ENCODE results near the gene PUS3. TPM values are rescaled to one million over a fixed set of nuclear protein-coding genes. Genes with fewer than 3 reads are reported as not detected.

PUS3 gene
- total RNA-seq, 4 donors from 2014 or later = 9.2 to 11.9 (median 10.7) TPM

DNA sequence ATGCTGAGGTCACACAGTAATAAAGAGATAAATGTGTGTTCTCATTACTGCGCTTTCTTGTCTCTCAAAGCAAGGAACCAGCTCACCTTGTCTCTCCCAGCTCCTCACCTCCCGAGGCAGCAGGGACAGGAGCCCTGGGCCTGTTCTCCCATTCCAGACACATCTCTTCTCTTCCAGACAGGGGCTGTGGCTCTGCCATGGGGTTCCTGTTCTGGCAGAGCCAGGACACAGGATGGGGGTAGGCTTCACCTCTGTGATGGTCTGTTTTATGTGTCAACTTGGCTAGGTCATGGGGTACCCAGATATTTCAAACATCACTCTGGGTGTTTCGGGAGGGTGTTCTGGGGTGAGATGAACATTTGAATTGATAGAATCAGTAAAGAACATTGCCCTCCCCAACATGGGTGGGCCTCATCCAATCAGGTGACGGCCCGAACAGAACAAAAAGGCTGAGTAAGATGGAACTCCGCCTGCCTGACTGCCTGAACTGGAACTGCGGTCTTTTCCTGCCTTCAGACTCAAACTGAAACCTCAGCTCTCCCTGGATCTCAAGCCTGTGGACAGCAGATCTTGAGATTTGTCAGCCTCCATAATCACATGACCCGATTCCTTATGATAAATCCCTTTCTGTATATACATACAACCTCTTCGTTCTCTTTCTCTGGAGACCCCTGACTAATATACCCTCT is 40.8 kb upstream of the PUS3 start:
- Histone ChIP-seq H3K27me3 (peaks cover 0 to 9% (median 0%) of the 10 kb centered on the region in 4 donors), H3K4me1 (peaks cover 0 to 11% (median 0%) of the 10 kb centered on the region in 3 donors), H3K4me3 (no peak overlapping the region), H3K27ac (no peak overlapping the region), H3K36me3 (no peaks in the 10 kb centered on the region), H3K9me3 (no peaks in the 10 kb centered on the region)
- DNase-seq = no peak
- intact Hi-C loops (cut with DNase I) = loop anchor here (10.0 kb wide), 1 partner anchor 111 kb away; no protein-coding TSS in a partner anchor
- WGBS, 2 donors = 79 to 85% methylated on average over 8 of the region's 9 CpGs
- TF ChIP-seq POLR2A (IDR thresholded peaks at IDR 0.05) = no peak
- TF ChIP-seq, protein P1, sequence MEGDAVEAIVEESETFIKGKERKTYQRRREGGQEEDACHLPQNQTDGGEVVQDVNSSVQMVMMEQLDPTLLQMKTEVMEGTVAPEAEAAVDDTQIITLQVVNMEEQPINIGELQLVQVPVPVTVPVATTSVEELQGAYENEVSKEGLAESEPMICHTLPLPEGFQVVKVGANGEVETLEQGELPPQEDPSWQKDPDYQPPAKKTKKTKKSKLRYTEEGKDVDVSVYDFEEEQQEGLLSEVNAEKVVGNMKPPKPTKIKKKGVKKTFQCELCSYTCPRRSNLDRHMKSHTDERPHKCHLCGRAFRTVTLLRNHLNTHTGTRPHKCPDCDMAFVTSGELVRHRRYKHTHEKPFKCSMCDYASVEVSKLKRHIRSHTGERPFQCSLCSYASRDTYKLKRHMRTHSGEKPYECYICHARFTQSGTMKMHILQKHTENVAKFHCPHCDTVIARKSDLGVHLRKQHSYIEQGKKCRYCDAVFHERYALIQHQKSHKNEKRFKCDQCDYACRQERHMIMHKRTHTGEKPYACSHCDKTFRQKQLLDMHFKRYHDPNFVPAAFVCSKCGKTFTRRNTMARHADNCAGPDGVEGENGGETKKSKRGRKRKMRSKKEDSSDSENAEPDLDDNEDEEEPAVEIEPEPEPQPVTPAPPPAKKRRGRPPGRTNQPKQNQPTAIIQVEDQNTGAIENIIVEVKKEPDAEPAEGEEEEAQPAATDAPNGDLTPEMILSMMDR (IDR thresholded peaks at IDR 0.05) = no peak

DNA sequence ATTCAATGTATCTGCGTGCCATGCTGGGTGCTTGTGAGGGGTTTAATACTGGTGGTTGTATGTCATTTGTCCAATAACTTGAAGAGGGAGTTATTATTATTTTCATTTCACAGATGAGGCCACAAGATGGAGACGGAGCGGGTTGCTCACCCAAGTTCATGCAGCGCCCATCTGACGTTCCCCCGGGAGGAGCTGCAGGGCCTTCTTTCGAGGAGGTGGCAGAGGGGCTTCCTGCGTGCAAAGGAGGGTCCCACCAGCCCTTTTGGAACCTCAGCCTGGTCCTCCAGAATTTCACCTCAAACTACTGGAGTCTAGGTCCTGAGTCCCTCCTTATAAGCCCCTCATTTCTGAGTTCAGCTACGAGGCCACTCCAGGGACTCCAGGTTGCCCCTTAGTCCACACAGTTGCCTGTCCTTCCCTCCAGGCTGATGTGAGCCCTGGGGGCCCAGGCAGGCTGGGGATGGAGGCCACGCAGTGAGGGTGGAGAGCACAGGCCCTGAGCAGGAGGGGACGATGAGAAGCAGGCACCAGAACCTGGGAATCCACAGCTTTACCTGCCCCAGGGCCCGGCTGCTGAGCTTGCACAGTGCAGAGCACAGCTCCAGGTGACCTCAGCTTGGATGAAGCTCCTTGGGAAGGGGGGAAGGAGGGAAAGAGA is 39.9 kb upstream of the PUS3 start:
- no peak overlapping the region for H3K27ac ChIP-seq
- no peak for DNase-seq
- H3K4me3 ChIP-seq = no peak overlapping the region
- no peak for TF ChIP-seq POLR2A (IDR thresholded peaks at IDR 0.05)
- TF ChIP-seq, protein P1 (IDR thresholded peaks at IDR 0.05) = no peak
- peaks cover 0 to 14% (median 0%) of the 10 kb centered on the region in 3 donors for H3K4me1 ChIP-seq
- H3K27me3 ChIP-seq = peaks cover 0 to 9% (median 0%) of the 10 kb centered on the region in 4 donors
- WGBS, 2 donors = 84 to 92% methylated on average over 8 of the region's 12 CpGs
- intact Hi-C loops (cut with DNase I) = loop anchor here (10.0 kb wide), 1 partner anchor 112 kb away; no protein-coding TSS in a partner anchor
- H3K36me3 ChIP-seq = no peaks in the 10 kb centered on the region
- H3K9me3 ChIP-seq = no peaks in the 10 kb centered on the region

DNA sequence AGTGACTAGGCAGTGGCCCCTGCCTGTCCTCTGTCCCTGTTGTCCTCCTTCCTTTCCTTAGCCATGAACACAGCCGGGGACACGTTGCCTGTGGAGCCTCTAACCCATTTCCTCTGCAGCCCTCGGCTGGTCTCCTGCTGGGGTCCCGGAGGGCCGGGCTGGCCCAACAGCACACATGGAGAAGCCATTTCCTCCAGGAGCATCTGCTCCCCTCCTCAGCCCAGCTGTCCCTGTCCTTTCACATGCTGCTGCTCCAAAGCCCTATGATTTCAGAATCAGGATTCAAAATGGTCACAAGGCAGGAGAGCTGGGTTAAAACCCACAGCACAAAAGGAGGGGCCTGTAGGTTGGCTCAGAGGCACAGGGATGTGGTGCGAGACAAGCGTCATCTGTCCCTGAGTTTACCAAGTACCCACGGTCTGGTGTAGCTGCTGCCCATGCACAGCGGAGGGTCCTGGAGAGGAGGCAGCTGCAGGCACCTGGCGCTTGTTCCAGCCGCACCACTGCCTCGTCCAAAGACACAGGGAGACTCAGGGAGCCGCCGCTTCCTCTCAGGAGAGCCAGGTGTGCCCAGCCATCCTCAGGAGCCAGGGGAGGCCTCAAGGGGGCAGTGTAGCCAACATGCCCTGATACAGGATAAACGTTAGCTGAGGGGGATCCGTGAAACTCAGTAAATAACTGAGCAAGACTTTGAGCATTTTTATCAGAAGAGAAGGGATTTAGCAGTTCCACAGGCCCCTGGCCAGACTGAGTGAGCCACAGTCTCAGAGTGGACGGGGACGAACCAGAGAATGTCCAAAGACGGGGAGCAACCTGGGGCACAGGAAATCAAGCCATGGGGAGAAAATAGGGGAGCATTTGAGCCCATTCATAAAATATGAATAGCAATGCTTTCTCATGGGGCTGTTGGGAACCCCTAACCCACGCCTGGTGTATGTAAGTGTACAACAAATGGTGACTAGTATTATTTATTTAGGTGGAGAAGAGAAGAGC is 38.9 kb upstream of the PUS3 start:
- 32 to 49% methylated on average over 8 to 18 of the region's 20 CpGs for WGBS, 2 donors
- no peaks in the 10 kb centered on the region for H3K36me3 ChIP-seq
- no peaks in the 10 kb centered on the region for H3K9me3 ChIP-seq
- H3K27me3 ChIP-seq = peaks cover 0 to 4% (median 0%) of the 10 kb centered on the region in 4 donors
- H3K4me3 ChIP-seq = no peak overlapping the region
- no peak for TF ChIP-seq POLR2A (IDR thresholded peaks at IDR 0.05)
- TF ChIP-seq, protein P1 (IDR thresholded peaks at IDR 0.05) = peak in 5 of 6 experiments; percentile 44 to 60 (median 54)
- peaks cover 0 to 14% (median 0%) of the 10 kb centered on the region in 3 donors for H3K4me1 ChIP-seq
- intact Hi-C loops (cut with DNase I) = loop anchor here (10.0 kb wide), 1 partner anchor 113 kb away; no protein-coding TSS in a partner anchor
- no peak overlapping the region for H3K27ac ChIP-seq
- DNase-seq = no peak

DNA sequence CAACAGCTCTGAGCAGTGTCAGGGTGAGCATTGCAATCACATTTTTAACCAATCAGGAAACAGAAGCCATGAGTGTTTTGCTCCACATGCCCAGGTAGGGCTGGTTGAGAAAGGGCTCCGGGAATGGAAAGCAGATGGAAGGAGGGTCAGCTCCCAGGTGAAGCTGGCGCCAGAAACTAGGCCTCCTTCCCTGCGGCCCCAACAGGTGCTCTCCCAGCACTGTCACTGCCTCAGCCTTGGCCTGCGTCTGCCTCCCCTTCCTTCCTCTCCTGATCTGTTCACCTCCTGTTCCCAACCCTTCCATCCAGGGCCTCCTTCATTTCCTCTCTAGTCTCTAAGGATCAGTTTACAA is 38.2 kb upstream of the PUS3 start:
- no peak for DNase-seq
- no peak overlapping the region for H3K4me3 ChIP-seq
- H3K4me1 ChIP-seq = peaks cover 0 to 14% (median 0%) of the 10 kb centered on the region in 3 donors
- intact Hi-C loops (cut with DNase I) = loop anchor here (10.0 kb wide), 1 partner anchor 114 kb away; no protein-coding TSS in a partner anchor
- H3K27ac ChIP-seq = no peak overlapping the region
- peaks cover 0 to under 1% (median 0%) of the 10 kb centered on the region in 4 donors for H3K27me3 ChIP-seq
- TF ChIP-seq, protein P1 (IDR thresholded peaks at IDR 0.05) = no peak
- TF ChIP-seq POLR2A (IDR thresholded peaks at IDR 0.05) = no peak
- 82 to 86% methylated on average over 3 to 4 of the region's 4 CpGs for WGBS, 2 donors
- H3K9me3 ChIP-seq = no peaks in the 10 kb centered on the region
- no peaks in the 10 kb centered on the region for H3K36me3 ChIP-seq
